Fibroblast of gingiva (primary cell): ENCODE measurements around the gene ANO3.

Source experiments
- DNase-seq: peaks from one replicate; pipeline ENCODE4 v3.0.0-alpha.2; 2011; ENCODE audit warnings: low read depth

Gene ANO3

DNA sequence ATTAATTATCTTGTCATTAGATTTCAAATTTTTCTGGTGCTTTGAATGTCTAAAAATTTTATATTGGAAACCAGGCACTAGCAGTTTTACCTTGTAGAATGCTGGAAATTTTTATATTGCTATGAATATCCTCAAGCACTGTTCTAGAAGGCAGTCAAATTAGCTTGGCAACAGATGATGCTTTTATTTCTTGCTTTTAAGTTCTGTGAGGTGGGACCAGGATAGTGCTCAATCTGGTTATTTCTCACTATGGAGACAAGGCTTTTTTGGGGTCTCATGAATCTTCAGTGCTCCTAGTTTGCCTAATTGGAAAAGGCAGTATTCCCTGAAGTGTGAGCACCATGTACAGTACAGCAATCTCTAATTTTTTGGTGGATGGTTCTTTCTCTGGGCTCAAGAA, 27.1 kb downstream of the ANO3 start:
- DNase-seq = no peak

DNA sequence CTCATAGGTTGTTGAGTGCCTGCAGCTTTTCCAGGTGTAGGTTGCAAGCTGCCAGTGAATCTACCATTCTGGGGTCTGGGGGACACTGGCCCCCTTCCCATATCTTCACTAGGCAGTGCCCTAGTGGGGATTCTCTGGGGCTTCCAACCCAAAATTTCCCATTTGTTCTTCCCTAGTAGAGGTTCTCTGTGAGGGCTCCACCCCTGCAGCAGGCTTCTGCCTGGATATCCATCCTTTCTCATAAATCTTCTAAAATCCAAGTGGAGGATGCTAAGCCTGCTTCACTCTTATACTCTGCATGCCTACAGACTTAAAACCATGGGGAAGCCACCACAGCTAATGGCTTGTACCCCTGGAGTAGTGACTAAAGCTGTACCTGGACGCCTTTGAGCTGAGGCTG, 33.4 kb downstream of the ANO3 start:
- DNase-seq = no peak

GRCh38 chr11:26377619-26378018, 45.7 kb downstream of the ANO3 start:
- DNase-seq = no peak

GRCh38 chr11:26399336-26399735, 67.4 kb downstream of the ANO3 start:
- peak; percentile 57 for DNase-seq

GRCh38 chr11:26410706-26411366, 78.9 kb downstream of the ANO3 start:
- no peak for DNase-seq

DNA sequence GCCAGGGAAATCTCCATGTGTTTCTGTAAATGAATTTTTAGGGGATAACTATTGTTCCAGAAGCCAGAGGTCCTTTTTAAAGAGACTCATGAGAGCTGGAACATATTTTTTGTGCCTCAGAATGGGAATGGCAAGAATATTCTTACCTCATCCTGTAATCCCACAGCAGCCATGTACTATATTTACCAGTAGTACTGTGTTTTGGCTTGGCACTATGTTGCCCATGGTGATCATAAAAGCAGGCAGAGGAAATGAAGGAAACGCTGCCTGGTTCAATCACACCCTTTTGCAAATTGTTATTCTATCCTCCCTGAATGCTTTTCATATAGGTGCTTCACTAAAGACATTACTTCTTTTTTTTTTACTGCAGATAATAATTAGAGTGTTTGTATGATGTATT, 81.0 kb downstream of the ANO3 start:
- DNase-seq = no peak

DNA sequence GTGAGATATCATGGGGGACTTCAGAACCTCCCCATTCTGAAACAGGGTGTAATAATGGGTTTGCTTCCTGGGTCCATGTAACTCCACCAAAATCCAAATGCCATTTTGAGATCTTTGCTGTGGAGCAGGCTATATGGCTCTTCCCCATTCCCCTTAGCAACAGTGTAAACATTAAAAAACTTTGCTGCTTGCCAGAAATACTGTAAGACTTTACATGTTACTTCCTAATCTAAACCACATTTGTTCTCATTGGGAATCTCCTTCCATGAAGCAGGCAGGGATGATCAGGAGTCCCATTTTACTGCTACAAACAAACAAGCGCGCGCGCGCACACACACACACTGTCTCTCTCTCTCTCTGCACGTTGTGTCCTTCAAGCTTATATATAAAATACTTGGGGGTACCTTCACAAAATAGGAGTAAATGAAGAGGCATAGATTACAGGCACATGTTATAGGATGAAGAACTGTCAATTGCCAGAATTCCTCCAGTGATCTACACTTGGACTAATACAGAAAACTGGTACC, 86.5 kb downstream of the ANO3 start:
- peak; percentile 77 for DNase-seq

DNA sequence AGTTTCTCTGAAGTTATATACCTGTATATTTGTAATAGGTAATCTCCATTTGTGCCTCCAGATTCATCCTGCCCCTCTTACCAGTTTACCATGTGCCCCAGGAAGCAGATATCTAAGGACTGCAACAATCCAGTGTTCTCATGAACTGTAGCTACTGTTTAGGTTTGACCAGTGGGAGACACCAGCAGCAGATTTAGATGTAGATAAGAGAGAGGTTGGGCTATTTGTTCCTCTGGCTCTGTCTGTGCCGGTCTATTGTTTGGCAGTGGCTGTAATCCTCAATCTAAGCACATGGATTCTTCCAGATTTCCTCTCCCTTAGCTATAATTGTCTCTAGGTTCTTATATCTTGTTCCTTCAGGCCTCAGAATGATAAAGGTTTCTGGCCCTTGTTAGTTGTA, 88.4 kb downstream of the ANO3 start:
- no peak for DNase-seq

DNA sequence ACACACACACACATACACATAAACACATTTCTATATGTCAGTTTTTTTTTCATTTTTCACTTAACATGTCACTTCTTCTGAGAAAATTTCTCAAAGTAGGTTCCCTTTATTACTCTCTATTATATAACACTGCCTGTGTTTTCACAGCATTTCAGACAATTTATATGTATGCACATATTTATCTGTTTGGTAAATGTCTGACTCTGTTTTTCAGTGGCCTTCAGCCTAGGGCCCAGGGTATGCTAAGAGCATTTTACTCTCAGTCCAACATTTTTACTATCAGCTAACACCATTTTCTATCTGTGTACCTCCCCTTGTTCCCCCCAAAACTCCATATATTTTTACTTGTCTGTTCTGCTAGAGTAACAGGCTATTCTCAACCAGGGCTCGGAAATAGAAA, 92.3 kb downstream of the ANO3 start:
- DNase-seq = no peak

DNA sequence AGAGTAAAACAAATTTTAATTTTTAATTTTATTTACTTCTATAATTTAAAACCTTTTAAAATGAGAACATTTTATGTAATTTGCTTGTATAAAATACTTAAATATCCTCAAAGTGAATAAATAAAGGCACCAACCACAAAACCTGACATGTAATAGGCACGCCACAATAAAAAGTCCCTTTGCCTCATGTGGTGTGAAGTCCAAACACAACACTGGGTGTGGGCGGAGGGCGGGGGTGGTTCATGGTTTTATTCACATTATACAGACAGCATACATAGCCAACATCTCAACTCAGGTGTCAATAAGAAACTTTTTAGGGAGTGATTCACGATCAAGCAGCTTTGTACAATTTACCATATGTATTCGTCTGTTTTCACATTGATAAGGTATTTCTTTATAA, 107.9 kb downstream of the ANO3 start:
- DNase-seq = no peak

DNA sequence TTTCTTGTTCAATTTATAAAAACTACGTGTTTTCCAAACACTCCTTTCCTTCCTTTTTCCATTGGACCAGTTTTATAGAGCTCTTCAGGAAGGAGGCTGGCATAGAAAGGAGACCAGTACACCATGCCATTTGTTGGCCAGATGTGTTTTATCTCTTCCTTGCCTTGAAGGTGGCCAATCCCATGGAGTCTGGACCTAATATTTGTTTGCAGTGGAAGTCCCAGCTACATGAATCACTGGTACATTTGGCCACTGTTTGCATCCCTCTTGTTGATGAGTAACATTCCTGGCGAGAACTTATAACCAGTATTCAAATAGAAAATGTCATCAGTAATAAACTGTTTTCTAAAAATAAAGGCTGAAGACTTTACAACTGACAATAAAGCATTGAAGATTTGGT, 110.2 kb downstream of the ANO3 start:
- DNase-seq = peak; percentile 95

- no peak for DNase-seq
These were observed 111.7 kb downstream of the ANO3 start for GRCh38 chr11:26443617-26444016.

DNA sequence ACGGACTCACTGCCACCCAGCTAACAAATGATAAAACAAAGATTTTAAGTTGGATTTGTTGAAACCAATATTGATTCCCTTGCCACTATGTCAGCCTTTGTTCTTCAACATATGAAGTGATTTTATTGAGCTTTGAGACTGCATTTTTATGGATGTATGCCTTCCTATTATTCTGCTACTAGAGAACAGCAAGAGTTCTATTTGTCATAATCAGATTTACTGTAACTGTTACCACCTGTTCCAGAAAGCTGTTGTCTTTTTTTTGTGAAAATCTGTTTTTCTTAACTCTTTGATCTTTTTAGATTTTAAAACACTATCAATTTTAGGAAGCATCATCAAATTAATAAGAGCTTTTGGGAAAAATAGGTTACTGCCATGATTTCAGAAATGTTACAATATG, 125.7 kb downstream of the ANO3 start:
- DNase-seq = no peak

- no peak for DNase-seq
These were observed 133.3 kb downstream of the ANO3 start for GRCh38 chr11:26465274-26465673.

DNA sequence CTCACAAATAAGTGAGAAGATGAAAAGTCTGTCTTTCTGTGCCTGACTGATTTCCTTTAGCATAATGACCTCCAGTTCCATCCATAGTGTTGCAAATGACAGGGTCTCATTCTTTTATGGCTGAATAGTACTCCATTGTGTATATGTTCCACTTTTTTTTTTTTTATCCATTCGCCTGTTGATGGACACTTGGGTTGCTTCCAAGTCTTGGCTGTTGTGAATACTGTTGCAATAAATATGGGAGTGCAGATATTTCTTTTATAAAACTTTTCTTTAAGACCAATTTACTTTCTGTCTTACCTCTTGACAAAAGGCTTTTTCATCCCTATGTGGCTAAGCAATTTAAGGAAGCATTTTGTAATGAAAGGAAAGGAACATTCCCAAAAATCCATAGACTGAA, 135.6 kb downstream of the ANO3 start:
- DNase-seq = no peak

DNA sequence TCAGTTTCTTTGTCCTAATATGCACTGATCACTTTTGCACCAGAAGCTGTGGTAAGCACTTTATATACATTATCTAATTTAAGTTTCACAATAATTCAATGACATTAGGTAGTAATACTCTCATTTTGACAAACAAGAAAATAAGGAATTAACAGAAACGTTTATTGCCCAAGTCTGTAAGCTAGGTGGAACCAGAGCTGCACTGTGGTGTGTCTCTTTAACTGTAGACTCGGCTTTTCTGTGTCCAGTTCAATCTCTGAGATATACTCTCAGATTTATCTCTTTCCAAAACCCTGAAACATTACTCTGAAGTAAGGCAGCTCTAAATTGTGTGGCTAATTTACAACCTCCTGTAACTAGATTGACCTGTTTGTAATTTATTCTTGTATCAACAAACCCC, 139.1 kb downstream of the ANO3 start:
- DNase-seq = no peak

- no peak for DNase-seq
These were observed 141.6 kb downstream of the ANO3 start for GRCh38 chr11:26473216-26474194.

DNA sequence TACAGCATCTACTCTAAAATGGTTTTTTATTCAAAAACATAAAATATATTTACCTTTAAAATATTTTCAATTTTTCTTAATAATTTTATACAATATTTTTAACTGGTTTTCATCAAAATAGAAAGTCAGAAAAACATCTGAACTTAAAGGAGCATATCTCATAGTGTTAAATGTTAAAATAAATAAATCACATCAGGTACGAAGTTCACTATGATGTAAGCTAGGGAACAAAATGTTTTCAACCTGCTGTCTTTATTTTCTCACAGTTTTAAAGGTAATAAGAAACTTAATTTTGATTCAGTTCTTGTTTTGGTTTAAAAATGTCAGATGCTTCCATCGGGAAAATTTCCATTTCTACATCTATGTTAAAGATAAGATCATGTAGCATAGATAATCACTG, 142.5 kb downstream of the ANO3 start:
- DNase-seq = no peak

- no peak for DNase-seq
These were observed 145.5 kb downstream of the ANO3 start for GRCh38 chr11:26477396-26477795.

GRCh38 chr11:26478710-26479109, 146.8 kb downstream of the ANO3 start:
- peak; percentile 6 for DNase-seq

- peak; percentile 66 for DNase-seq
These were observed 148.1 kb downstream of the ANO3 start for GRCh38 chr11:26480041-26480440.

GRCh38 chr11:26483108-26483507, 151.2 kb downstream of the ANO3 start:
- peak; percentile 70 for DNase-seq

GRCh38 chr11:26490546-26490945, 158.6 kb downstream of the ANO3 start:
- no peak for DNase-seq
